CD4-positive, alpha-beta T cell treated with Interleukin-17A for 4 hours (primary cell): Measurements from ENCODE around the gene BET1.

Experiments
- DNase-seq: peaks from one replicate; pipeline ENCODE4 v3.0.0-alpha.2; 2020; ENCODE audit warnings: mixed read lengths

BET1 gene

GRCh38 chr7:94011714-94012353 is 7.7 kb upstream of the BET1 start:
- no peak for DNase-seq

GRCh38 chr7:94008537-94008936 is 4.4 kb upstream of the BET1 start:
- DNase-seq: no peak

GRCh38 chr7:94005753-94006152 is 1.6 kb upstream of the BET1 start:
- no peak for DNase-seq

GRCh38 chr7:94003446-94004023 is 620 bp downstream of the BET1 start:
- no peak for DNase-seq

- DNase-seq: no peak
These were observed 2.8 kb downstream of the BET1 start for GRCh38 chr7:94001396-94001795.

- DNase-seq: no peak
These were observed 6.3 kb downstream of the BET1 start for GRCh38 chr7:93997868-93998267.

GRCh38 chr7:93992421-93993110 is 11.6 kb downstream of the BET1 start:
- DNase-seq: no peak

- no peak for DNase-seq
These were observed 16.9 kb downstream of the BET1 start for GRCh38 chr7:93987297-93987696.

- no peak for DNase-seq
These were observed 19.1 kb downstream of the BET1 start for GRCh38 chr7:93985101-93985500.

- DNase-seq: no peak
These were observed 20.1 kb downstream of the BET1 start for GRCh38 chr7:93984024-93984423.

- DNase-seq: no peak
These were observed 22.7 kb downstream of the BET1 start for GRCh38 chr7:93981480-93981874.

GRCh38 chr7:93980744-93981479 is 23.2 kb downstream of the BET1 start:
- no peak for DNase-seq

- DNase-seq: no peak
These were observed 26.8 kb downstream of the BET1 start for GRCh38 chr7:93977211-93977950.

GRCh38 chr7:93973134-93973533 is 31.0 kb downstream of the BET1 start:
- no peak for DNase-seq

GRCh38 chr7:93972029-93972725 is 32.0 kb downstream of the BET1 start:
- no peak for DNase-seq

GRCh38 chr7:93968911-93969620 is 35.1 kb downstream of the BET1 start:
- DNase-seq: no peak

- no peak for DNase-seq
These were observed 39.3 kb downstream of the BET1 start for GRCh38 chr7:93964813-93965212.

- DNase-seq: no peak
These were observed 39.9 kb downstream of the BET1 start for GRCh38 chr7:93964262-93964661.

GRCh38 chr7:93960986-93961385 is 43.2 kb downstream of the BET1 start:
- DNase-seq: no peak

- DNase-seq: no peak
These were observed 45.5 kb downstream of the BET1 start for GRCh38 chr7:93958651-93959050.

GRCh38 chr7:93958216-93958615 is 45.9 kb downstream of the BET1 start:
- DNase-seq: no peak

- no peak for DNase-seq
These were observed 46.4 kb downstream of the BET1 start for GRCh38 chr7:93957767-93958166.
